Measurements from ENCODE around the gene VTI1A. TPM values are rescaled to one million over a fixed set of nuclear protein-coding genes. Genes with fewer than 3 reads are reported as not detected.

The VTI1A gene
- total and polyA plus RNA-seq, 4 donors = 5.5 to 26.9 (median 13.1) TPM

DNA sequence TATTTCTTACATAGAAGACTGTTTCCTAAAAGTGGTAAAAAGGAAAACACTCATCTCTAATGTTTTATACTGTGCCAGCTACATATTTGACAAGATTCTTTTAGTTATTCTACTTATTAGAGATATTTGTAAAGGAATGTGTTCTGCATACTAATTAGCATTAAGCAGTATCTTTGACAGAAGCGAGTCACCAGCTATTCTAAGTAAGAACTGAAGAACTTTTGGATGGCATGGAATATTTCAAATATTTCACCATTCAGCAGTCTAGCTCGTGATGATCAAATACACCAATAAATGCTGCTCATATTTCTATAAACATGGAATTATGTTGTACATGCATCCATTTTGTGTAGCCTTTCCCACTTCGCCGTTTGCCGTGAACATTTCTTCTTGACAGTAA, 261.4 kb downstream of the VTI1A start:
- H3K4me1 ChIP-seq (ENCODE audit: control insufficient read depth in 4 of 4, insufficient read depth in 4 of 4, low read length in 3 of 4) = no peaks in the 10 kb centered on the region
- WGBS = 96% methylated on average over 5 of the region's 5 CpGs
- H3K9me3 ChIP-seq (ENCODE audit: control insufficient read depth in 4 of 4, low read length in 3 of 4) = no peaks in the 10 kb centered on the region
- H3K27ac ChIP-seq (ENCODE audit: low read depth in 1 of 2, low read length in 2 of 2) = no peak overlapping the region
- H3K4me3 ChIP-seq (ENCODE audit: low read depth in 1 of 3, low read length in 3 of 3) = no peak overlapping the region
- TF ChIP-seq, protein P1, sequence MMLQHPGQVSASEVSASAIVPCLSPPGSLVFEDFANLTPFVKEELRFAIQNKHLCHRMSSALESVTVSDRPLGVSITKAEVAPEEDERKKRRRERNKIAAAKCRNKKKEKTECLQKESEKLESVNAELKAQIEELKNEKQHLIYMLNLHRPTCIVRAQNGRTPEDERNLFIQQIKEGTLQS (IDR thresholded peaks at IDR 0.05) = no peak
- TF ChIP-seq HNF4A (conservative IDR thresholded peaks at IDR 0.05) = no peak
- no peak for TF ChIP-seq TAF1 (conservative IDR thresholded peaks at IDR 0.05)
- TF ChIP-seq EGR1 (IDR thresholded peaks at IDR 0.05; ENCODE audit: low read depth in 2 of 2) = no peak
- TF ChIP-seq, protein P2, sequence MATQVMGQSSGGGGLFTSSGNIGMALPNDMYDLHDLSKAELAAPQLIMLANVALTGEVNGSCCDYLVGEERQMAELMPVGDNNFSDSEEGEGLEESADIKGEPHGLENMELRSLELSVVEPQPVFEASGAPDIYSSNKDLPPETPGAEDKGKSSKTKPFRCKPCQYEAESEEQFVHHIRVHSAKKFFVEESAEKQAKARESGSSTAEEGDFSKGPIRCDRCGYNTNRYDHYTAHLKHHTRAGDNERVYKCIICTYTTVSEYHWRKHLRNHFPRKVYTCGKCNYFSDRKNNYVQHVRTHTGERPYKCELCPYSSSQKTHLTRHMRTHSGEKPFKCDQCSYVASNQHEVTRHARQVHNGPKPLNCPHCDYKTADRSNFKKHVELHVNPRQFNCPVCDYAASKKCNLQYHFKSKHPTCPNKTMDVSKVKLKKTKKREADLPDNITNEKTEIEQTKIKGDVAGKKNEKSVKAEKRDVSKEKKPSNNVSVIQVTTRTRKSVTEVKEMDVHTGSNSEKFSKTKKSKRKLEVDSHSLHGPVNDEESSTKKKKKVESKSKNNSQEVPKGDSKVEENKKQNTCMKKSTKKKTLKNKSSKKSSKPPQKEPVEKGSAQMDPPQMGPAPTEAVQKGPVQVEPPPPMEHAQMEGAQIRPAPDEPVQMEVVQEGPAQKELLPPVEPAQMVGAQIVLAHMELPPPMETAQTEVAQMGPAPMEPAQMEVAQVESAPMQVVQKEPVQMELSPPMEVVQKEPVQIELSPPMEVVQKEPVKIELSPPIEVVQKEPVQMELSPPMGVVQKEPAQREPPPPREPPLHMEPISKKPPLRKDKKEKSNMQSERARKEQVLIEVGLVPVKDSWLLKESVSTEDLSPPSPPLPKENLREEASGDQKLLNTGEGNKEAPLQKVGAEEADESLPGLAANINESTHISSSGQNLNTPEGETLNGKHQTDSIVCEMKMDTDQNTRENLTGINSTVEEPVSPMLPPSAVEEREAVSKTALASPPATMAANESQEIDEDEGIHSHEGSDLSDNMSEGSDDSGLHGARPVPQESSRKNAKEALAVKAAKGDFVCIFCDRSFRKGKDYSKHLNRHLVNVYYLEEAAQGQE (IDR thresholded peaks at IDR 0.05) = no peak
- TF ChIP-seq, protein P3, sequence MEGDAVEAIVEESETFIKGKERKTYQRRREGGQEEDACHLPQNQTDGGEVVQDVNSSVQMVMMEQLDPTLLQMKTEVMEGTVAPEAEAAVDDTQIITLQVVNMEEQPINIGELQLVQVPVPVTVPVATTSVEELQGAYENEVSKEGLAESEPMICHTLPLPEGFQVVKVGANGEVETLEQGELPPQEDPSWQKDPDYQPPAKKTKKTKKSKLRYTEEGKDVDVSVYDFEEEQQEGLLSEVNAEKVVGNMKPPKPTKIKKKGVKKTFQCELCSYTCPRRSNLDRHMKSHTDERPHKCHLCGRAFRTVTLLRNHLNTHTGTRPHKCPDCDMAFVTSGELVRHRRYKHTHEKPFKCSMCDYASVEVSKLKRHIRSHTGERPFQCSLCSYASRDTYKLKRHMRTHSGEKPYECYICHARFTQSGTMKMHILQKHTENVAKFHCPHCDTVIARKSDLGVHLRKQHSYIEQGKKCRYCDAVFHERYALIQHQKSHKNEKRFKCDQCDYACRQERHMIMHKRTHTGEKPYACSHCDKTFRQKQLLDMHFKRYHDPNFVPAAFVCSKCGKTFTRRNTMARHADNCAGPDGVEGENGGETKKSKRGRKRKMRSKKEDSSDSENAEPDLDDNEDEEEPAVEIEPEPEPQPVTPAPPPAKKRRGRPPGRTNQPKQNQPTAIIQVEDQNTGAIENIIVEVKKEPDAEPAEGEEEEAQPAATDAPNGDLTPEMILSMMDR (IDR thresholded peaks at IDR 0.05; ENCODE audit: low read depth, low read length, missing input control) = no peak
- no peak for TF ChIP-seq YY1 (IDR thresholded peaks at IDR 0.05)
- no peak for TF ChIP-seq SP1 (IDR thresholded peaks at IDR 0.05)
- TF ChIP-seq HNF4G (IDR thresholded peaks at IDR 0.05) = no peak
- TF ChIP-seq FOXA1 (IDR thresholded peaks at IDR 0.05) = no peak
- H3K36me3 ChIP-seq (ENCODE audit: control insufficient read depth in 4 of 4, insufficient read depth in 3 of 4, low read depth in 1 of 4, low read length in 3 of 4) = no peaks in the 10 kb centered on the region
- no peak overlapping the region for H3K9ac ChIP-seq (ENCODE audit: low read depth in 1 of 2, low read length in 2 of 2)
- no peaks in the 10 kb centered on the region for H3K27me3 ChIP-seq (ENCODE audit: control insufficient read depth in 4 of 4, insufficient read depth in 4 of 4, low read length in 3 of 4)
- no peak for DNase-seq (ENCODE audit: low spot score)

DNA sequence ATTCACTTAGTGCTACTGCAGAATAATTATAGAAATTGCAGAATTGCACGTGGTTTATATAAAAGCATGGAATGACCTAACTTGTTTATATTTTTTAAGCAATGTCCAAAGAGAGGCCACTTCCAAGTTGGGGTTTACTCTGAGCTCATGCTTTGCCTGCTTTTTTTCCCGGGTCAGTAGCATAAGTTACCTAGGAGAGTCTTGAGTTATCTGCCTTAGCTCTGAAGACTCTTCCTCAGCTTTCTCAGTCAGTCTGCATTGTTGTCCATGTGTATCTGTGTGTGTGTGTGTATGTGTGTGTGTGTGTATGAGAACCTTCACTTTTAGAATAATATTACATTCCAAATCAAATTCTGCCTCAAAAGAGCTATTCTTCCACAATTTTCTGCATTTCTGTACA, 263.5 kb downstream of the VTI1A start:
- Histone ChIP-seq H3K4me1 (ENCODE audit: control insufficient read depth in 4 of 4, insufficient read depth in 4 of 4, low read length in 3 of 4) (no peaks in the 10 kb centered on the region), H3K36me3 (ENCODE audit: control insufficient read depth in 4 of 4, insufficient read depth in 3 of 4, low read depth in 1 of 4, low read length in 3 of 4) (no peaks in the 10 kb centered on the region), H3K27me3 (ENCODE audit: control insufficient read depth in 4 of 4, insufficient read depth in 4 of 4, low read length in 3 of 4) (no peaks in the 10 kb centered on the region), H3K4me3 (ENCODE audit: low read depth in 1 of 3, low read length in 3 of 3) (no peak overlapping the region), H3K9me3 (ENCODE audit: control insufficient read depth in 4 of 4, low read length in 3 of 4) (no peaks in the 10 kb centered on the region), H3K27ac (ENCODE audit: low read depth in 1 of 2, low read length in 2 of 2) (no peak overlapping the region), H3K9ac (ENCODE audit: low read depth in 1 of 2, low read length in 2 of 2) (no peak overlapping the region)
- no peak for DNase-seq (ENCODE audit: low spot score)
- 83% methylated on average over 2 of the region's 2 CpGs for WGBS
- TF ChIP-seq EGR1 (IDR thresholded peaks at IDR 0.05; ENCODE audit: low read depth in 2 of 2) (no peak), RAD21 (IDR thresholded peaks at IDR 0.05) (no peak), FOXA1 (IDR thresholded peaks at IDR 0.05) (no peak)
- TF ChIP-seq, protein P3 (IDR thresholded peaks at IDR 0.05; ENCODE audit: low read depth, low read length, missing input control) = no peak
- TF ChIP-seq, protein P4, sequence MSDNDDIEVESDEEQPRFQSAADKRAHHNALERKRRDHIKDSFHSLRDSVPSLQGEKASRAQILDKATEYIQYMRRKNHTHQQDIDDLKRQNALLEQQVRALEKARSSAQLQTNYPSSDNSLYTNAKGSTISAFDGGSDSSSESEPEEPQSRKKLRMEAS (IDR thresholded peaks at IDR 0.05) = no peak

Measured in liver (tissue), 9 donors.